Activated CD4-positive, alpha-beta memory T cell treated with anti-CD3 and anti-CD28 coated beads for 36 hours (primary cell): ENCODE measurements around the gene PPARD. TPM values are rescaled to one million over a fixed set of nuclear protein-coding genes. Genes with fewer than 3 reads are reported as not detected.
"Not testable (repeated sequence)": the region's sequence is repeated elsewhere in the genome, so short reads cannot be mapped to it uniquely, and the experiment has no call there.

Experiments used
- CTCF ChIA-PET: fragments of 350-600 bp; sonication (Branson Sonifier 250); formaldehyde crosslinking; loops from one replicate; lab custom pipeline; 2021; ENCODE audit warnings: antibody characterized with exemption, inconsistent platforms; lab: Charles Lee
- POLR2A ChIA-PET: fragments of 350-600 bp; sonication (Branson Sonifier 250); formaldehyde crosslinking; loops from one replicate; lab custom pipeline; 2021; ENCODE audit warnings: antibody characterized with exemption; lab: Charles Lee
- DNase-seq: peaks from one replicate; pipeline ENCODE4 v3.0.0-alpha.2; 2020
- H3K27ac Mint-ChIP-seq: one replicate; pipeline ENCODE4 v1.8.0; 2021; ENCODE audit warnings: mixed read lengths
- H3K27me3 Mint-ChIP-seq: one replicate; pipeline ENCODE4 v1.8.0; 2021; ENCODE audit warnings: mixed read lengths
- H3K36me3 Mint-ChIP-seq: one replicate; pipeline ENCODE4 v1.8.0; 2021; ENCODE audit warnings: mixed read lengths
- H3K4me1 Mint-ChIP-seq: one replicate; pipeline ENCODE4 v1.8.0; 2021; ENCODE audit warnings: low read depth, mixed read lengths
- H3K4me3 Mint-ChIP-seq: one replicate; pipeline ENCODE4 v1.8.0; 2021; ENCODE audit warnings: mild to moderate bottlenecking, mixed read lengths
- H3K9me3 Mint-ChIP-seq: one replicate; pipeline ENCODE4 v1.8.0; 2021; ENCODE audit warnings: mixed read lengths
- intact Hi-C: fragments of 100-400 bp; cut with micrococcal nuclease; formaldehyde crosslinking; loops from one replicate; pipeline ENCODE4 v1.15.1; 2023
- total RNA-seq, 2 experiments: library from RNA; stranded (reverse); gene quantifications; one replicate each; pipeline ENCODE4 v1.2.3, GENCODE V29; 2021

PPARD gene
- total RNA-seq, 2 experiments from 2014 or later, result 19.9 to 20.9 TPM

DNA sequence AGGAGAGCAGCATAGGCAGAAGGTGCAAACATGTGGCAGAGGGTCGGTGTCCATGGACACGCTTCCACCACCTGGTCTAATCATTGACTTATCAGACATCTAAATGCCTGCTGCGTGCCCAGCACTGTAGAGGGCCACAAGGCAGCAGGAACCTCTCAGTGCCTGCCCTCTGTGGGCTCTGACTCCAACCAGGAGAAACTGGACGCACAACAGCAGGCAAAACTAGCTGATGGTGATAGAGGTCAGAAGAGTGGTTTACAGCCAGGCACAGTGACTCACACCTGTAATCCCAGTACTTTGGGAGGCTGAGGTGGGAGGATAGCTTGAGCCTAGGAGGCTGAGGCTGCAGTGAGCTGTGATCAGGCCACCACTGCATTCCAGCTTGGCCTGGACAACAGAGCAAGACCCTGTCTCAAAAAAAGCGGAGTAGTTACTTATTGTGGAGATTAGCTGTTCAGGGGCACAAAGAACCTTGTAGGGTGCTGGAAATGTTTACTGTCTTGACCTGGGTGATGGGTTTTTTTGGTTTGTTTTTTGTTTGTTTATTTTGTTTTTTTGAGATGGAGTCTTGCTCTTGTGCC, 46.5 kb downstream of the PPARD start:
- no peak overlapping the region for H3K27ac Mint-ChIP-seq
- H3K4me3 Mint-ChIP-seq, result no peak overlapping the region
- peaks cover 42% of the 10 kb centered on the region for H3K4me1 Mint-ChIP-seq
- no peaks in the 10 kb centered on the region for H3K9me3 Mint-ChIP-seq
- no peaks in the 10 kb centered on the region for H3K27me3 Mint-ChIP-seq
- ChIA-PET POLR2A (no interaction called here), CTCF (no interaction called here)
- no peak for DNase-seq
- H3K36me3 Mint-ChIP-seq, result no peaks in the 10 kb centered on the region
- intact Hi-C loops, result no loop called here

- intact Hi-C loops, H3K36me3 Mint-ChIP-seq, POLR2A ChIA-PET, H3K4me3 Mint-ChIP-seq, CTCF ChIA-PET, H3K9me3 Mint-ChIP-seq, H3K27me3 Mint-ChIP-seq, DNase-seq, H3K27ac Mint-ChIP-seq: not testable (repeated sequence)
- H3K4me1 Mint-ChIP-seq, result peaks cover 47% of the 10 kb centered on the region
These were observed 47.0 kb downstream of the PPARD start for GRCh38 chr6:35389386-35389785.

- intact Hi-C loops, result loop anchor here (10.0 kb wide), 1 partner anchor 47 kb away; the partner anchor contains the start of gene PPARD
- POLR2A ChIA-PET, result no interaction called here
These were observed 49.0 kb downstream of the PPARD start for GRCh38 chr6:35391240-35391968.

GRCh38 chr6:35392111-35392702, 49.8 kb downstream of the PPARD start:
- Mint-ChIP-seq H3K4me1 (peaks cover 55% of the 10 kb centered on the region), H3K9me3 (no peaks in the 10 kb centered on the region), H3K4me3 (no peak overlapping the region), H3K36me3 (no peaks in the 10 kb centered on the region), H3K27ac (peak overlapping the region; percentile 55), H3K27me3 (no peaks in the 10 kb centered on the region)
- CTCF ChIA-PET, result interaction anchor here (1.0 to 1.6 kb wide), 3 partner anchors 23 to 51 kb away, joined by 3 to 4 read pairs (median 4); no protein-coding TSS in a partner anchor
- POLR2A ChIA-PET, result no interaction called here
- DNase-seq, result no peak
- intact Hi-C loops, result loop anchor here (10.0 kb wide), 1 partner anchor 47 kb away; the partner anchor contains the start of gene PPARD

More at GRCh38 chr6:35391240-35391968, 49.0 kb downstream of the PPARD start:
- peak overlapping the region; percentile 55 for H3K27ac Mint-ChIP-seq
- H3K27me3 Mint-ChIP-seq, result no peaks in the 10 kb centered on the region
- DNase-seq, result peak; percentile 28
- no peak overlapping the region for H3K4me3 Mint-ChIP-seq
- no peaks in the 10 kb centered on the region for H3K36me3 Mint-ChIP-seq
- H3K9me3 Mint-ChIP-seq, result no peaks in the 10 kb centered on the region
- CTCF ChIA-PET, result interaction anchor here (1.0 to 1.2 kb wide), 3 partner anchors 24 to 76 kb away, joined by 3 to 4 read pairs (median 3); partner anchors contain the start of gene RPL10A
- H3K4me1 Mint-ChIP-seq, result peaks cover 51% of the 10 kb centered on the region

DNA sequence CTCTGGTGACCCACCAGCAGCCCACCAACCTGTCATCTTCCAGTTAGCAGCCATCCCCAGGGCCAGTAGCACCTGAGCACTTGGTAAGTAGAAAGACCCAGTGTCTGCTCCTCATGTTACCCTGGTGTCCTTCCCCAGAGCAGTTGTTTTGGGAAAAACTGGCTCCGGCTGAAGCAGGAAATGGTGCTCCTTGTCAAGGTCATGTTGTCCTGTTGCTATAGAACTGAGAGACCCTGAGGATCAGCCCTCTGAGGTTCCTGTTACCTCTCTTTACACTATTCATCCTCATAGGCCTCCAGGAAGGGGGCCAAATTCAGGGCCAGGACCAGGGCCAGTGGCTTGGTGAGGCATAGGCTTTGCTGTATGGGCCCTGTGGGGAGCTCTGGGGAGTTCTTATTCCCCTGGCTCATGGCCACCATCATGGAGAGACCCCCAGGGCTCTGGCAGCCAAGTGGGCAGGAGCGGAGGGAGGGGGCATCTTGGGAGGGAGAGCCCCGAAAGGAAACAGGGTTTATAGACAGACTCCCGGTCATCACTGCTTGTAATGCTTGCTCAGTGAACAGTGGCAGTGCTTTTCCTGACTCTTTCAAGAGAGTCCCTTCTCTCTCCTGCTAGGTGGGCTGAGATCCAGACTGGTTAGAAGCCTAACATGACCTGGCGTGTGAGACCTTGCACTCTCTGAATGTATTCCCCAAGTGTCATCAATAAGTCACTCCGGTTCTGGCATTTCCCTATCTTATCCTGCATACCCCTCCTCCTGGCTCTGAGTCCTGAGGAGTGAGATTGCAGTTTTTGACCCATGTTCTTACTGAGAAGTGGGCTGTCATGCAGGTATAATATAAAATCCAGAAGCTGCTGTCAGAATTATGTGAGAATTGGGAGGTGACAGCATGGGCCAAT, 50.7 kb downstream of the PPARD start:
- peaks cover 59% of the 10 kb centered on the region for H3K4me1 Mint-ChIP-seq
- DNase-seq, result no peak
- CTCF ChIA-PET, result interaction anchor here (1.6 kb wide), 1 partner anchor 49 kb away, joined by 4 read pairs; no protein-coding TSS in a partner anchor
- intact Hi-C loops, result loop anchor here (10.0 kb wide), 1 partner anchor 48 kb away; the partner anchor contains the start of gene PPARD
- H3K27me3 Mint-ChIP-seq, result no peaks in the 10 kb centered on the region
- H3K36me3 Mint-ChIP-seq, result no peaks in the 10 kb centered on the region
- peak overlapping the region; percentile 77 for H3K27ac Mint-ChIP-seq
- H3K4me3 Mint-ChIP-seq, result no peak overlapping the region
- no peaks in the 10 kb centered on the region for H3K9me3 Mint-ChIP-seq
- POLR2A ChIA-PET, result no interaction called here

- intact Hi-C loops, result loop anchor here (10.0 kb wide), 1 partner anchor 52 kb away; the partner anchor contains the start of gene PPARD
- DNase-seq, result peak; percentile 27
- Mint-ChIP-seq H3K4me1 (peaks cover 39% of the 10 kb centered on the region), H3K36me3 (no peaks in the 10 kb centered on the region), H3K9me3 (no peaks in the 10 kb centered on the region), H3K27me3 (no peaks in the 10 kb centered on the region), H3K4me3 (no peak overlapping the region), H3K27ac (no peak overlapping the region)
- CTCF ChIA-PET, result no interaction called here
- POLR2A ChIA-PET, result no interaction called here
These were observed 54.6 kb downstream of the PPARD start for GRCh38 chr6:35396991-35397390.

GRCh38 chr6:35397806-35398418, 55.6 kb downstream of the PPARD start:
- intact Hi-C loops, result loop anchor here (10.0 kb wide), 1 partner anchor 53 kb away; the partner anchor contains the start of gene PPARD
- H3K4me1 Mint-ChIP-seq, result peaks cover 33% of the 10 kb centered on the region
- no peak overlapping the region for H3K4me3 Mint-ChIP-seq
- POLR2A ChIA-PET, result no interaction called here
- DNase-seq, result no peak
- H3K36me3 Mint-ChIP-seq, result no peaks in the 10 kb centered on the region
- H3K9me3 Mint-ChIP-seq, result no peaks in the 10 kb centered on the region
- no peaks in the 10 kb centered on the region for H3K27me3 Mint-ChIP-seq
- H3K27ac Mint-ChIP-seq, result no peak overlapping the region
- CTCF ChIA-PET, result no interaction called here

- intact Hi-C loops, result loop anchor here (10.0 kb wide), 1 partner anchor 54 kb away; the partner anchor contains the start of gene PPARD
- H3K9me3 Mint-ChIP-seq, result no peaks in the 10 kb centered on the region
- peaks cover 27% of the 10 kb centered on the region for H3K4me1 Mint-ChIP-seq
- H3K36me3 Mint-ChIP-seq, result no peaks in the 10 kb centered on the region
- ChIA-PET CTCF (no interaction called here), POLR2A (no interaction called here)
- no peak overlapping the region for H3K4me3 Mint-ChIP-seq
- no peak for DNase-seq
- no peaks in the 10 kb centered on the region for H3K27me3 Mint-ChIP-seq
- no peak overlapping the region for H3K27ac Mint-ChIP-seq
These were observed 56.2 kb downstream of the PPARD start for GRCh38 chr6:35398526-35398925.

DNA sequence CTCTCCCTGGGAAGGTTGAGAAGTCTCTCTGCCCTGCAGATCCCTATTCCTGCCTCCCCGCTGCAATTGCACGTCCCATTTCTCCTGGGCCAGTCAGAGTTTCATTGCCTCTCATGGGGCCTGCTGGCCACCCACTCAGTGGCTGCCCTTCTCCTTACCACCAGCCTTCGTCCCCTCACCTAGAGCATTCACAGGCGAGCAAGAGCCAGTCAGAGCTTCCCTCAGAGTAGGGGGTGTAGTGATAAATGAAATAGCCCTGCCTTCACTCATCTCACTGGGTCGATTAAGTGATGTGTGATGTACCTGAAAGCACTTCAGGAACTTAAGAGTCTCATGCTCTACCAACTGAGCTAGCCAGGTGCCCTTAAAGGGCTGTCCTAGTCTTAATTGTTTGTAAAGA, 57.8 kb downstream of the PPARD start:
- ChIA-PET CTCF (no interaction called here), POLR2A (no interaction called here)
- Mint-ChIP-seq H3K4me3 (no peak overlapping the region), H3K4me1 (peaks cover 12% of the 10 kb centered on the region), H3K27me3 (no peaks in the 10 kb centered on the region), H3K27ac (no peak overlapping the region), H3K9me3 (no peaks in the 10 kb centered on the region), H3K36me3 (no peaks in the 10 kb centered on the region)
- DNase-seq, result no peak
- intact Hi-C loops, result no loop called here

GRCh38 chr6:35400901-35401311, 58.5 kb downstream of the PPARD start:
- H3K9me3 Mint-ChIP-seq, result no peaks in the 10 kb centered on the region
- H3K4me1 Mint-ChIP-seq, result peaks cover 12% of the 10 kb centered on the region
- CTCF ChIA-PET, result no interaction called here
- H3K27ac Mint-ChIP-seq, result peak overlapping the region; percentile 21
- POLR2A ChIA-PET, result no interaction called here
- intact Hi-C loops, result no loop called here
- no peak overlapping the region for H3K4me3 Mint-ChIP-seq
- H3K27me3 Mint-ChIP-seq, result no peaks in the 10 kb centered on the region
- no peak for DNase-seq
- no peaks in the 10 kb centered on the region for H3K36me3 Mint-ChIP-seq

GRCh38 chr6:35401514-35401913, 59.2 kb downstream of the PPARD start:
- Mint-ChIP-seq H3K27me3 (no peaks in the 10 kb centered on the region), H3K9me3 (no peaks in the 10 kb centered on the region), H3K27ac (no peak overlapping the region), H3K4me1 (peaks cover 12% of the 10 kb centered on the region), H3K4me3 (no peak overlapping the region), H3K36me3 (no peaks in the 10 kb centered on the region)
- CTCF ChIA-PET, result interaction anchor here (1.3 kb wide), 1 partner anchor 59 kb away, joined by 3 read pairs; the partner anchor contains the start of gene PPARD
- DNase-seq, result no peak
- intact Hi-C loops, result no loop called here
- POLR2A ChIA-PET, result no interaction called here
